D721Med (cell line): ENCODE results near the gene ACTMAP.

Experiments used
- DNase-seq: peaks from one replicate; pipeline ENCODE4 v3.0.0; 2011; ENCODE audit warnings: low spot score; ENCODE audit not compliant: insufficient read length
- FAIRE-seq: peaks from 2 replicates; lab custom pipeline; 2011; peaks lifted over from hg19 to GRCh38; lab: Jason Lieb, UNC
- CTCF ChIP-seq: IDR thresholded peaks from 2 replicates; pipeline ENCODE4 v1.5.1; 2012; ENCODE audit warnings: mild to moderate bottlenecking, control low read depth; ENCODE audit not compliant: insufficient read depth; ENCODE audit errors: missing control alignments

Gene ACTMAP

GRCh38 chr19:40750874-40751537 is 729 bp upstream of the ACTMAP start, which contains the start of gene SNRPA:
SNRPA (plus strand) TSS chr19:40751203; CDS start chr19:40751409, 206 bp downstream.
- FAIRE-seq: no peak
- no peak for TF ChIP-seq CTCF
- DNase-seq: peak; percentile 79

GRCh38 chr19:40747536-40747935 is 2.7 kb downstream of the ACTMAP start:
- DNase-seq (no peak), FAIRE-seq (no peak)
- no peak for TF ChIP-seq CTCF

- TF ChIP-seq CTCF: no peak
- FAIRE-seq: no peak
- no peak for DNase-seq
Measured at GRCh38 chr19:40745402-40745780, 4.9 kb downstream of the ACTMAP start.

GRCh38 chr19:40744554-40745401 is 5.5 kb downstream of the ACTMAP start:
- FAIRE-seq (no peak), DNase-seq (no peak)
- peak; percentile 20 for TF ChIP-seq CTCF

- DNase-seq: no peak
- no peak for TF ChIP-seq CTCF
- FAIRE-seq: no peak
Measured at GRCh38 chr19:40743926-40744325, 6.4 kb downstream of the ACTMAP start.

- FAIRE-seq: no peak
Measured at GRCh38 chr19:40742886-40743285, 7.4 kb downstream of the ACTMAP start.

More at GRCh38 chr19:40742886-40743285, 7.4 kb downstream of the ACTMAP start:
- no peak for DNase-seq
- no peak for TF ChIP-seq CTCF
